ENCODE measurements around the gene WNT3. TPM values are rescaled to one million over a fixed set of nuclear protein-coding genes. Genes with fewer than 3 reads are reported as not detected.

WNT3 gene
- total RNA-seq, 1 experiment from 2014 or later: 6.1 TPM

DNA sequence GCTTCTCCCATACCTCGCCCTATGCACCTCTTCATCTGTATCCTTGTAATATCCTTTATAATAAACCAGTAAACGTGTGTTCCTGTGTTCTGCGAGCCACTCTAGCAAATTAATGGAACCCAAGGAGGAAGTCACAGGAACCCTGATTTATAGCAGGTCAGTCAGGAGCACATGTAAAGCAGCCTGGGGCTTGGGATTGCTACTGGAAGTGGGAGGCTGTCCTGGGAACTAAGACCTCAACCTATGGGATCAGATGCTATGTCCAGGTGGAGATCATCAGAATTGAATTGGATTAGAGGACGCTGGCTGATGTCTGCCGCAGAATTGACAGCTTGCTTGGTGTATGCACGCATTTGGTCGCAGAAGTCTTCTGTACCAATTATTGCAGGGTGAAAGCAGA lies 15.7 kb downstream of the WNT3 start:
- no peaks in the 10 kb centered on the region for H3K36me3 Mint-ChIP-seq (ENCODE audit: insufficient read depth, unreplicated experiment)
- H3K4me1 Mint-ChIP-seq (ENCODE audit: low read depth, unreplicated experiment): no peaks in the 10 kb centered on the region
- intact Hi-C loops (cut with micrococcal nuclease; ENCODE audit: unreplicated experiment): no loop called here
- CTCF ChIA-PET: no interaction called here
- DNase-seq: no peak
- H3K27me3 Mint-ChIP-seq (ENCODE audit: unreplicated experiment): peaks cover 29% of the 10 kb centered on the region
- H3K4me3 Mint-ChIP-seq (ENCODE audit: low read depth, unreplicated experiment): no peak overlapping the region
- H3K27ac Mint-ChIP-seq (ENCODE audit: unreplicated experiment): no peak overlapping the region
- TF ChIP-seq, protein P1, sequence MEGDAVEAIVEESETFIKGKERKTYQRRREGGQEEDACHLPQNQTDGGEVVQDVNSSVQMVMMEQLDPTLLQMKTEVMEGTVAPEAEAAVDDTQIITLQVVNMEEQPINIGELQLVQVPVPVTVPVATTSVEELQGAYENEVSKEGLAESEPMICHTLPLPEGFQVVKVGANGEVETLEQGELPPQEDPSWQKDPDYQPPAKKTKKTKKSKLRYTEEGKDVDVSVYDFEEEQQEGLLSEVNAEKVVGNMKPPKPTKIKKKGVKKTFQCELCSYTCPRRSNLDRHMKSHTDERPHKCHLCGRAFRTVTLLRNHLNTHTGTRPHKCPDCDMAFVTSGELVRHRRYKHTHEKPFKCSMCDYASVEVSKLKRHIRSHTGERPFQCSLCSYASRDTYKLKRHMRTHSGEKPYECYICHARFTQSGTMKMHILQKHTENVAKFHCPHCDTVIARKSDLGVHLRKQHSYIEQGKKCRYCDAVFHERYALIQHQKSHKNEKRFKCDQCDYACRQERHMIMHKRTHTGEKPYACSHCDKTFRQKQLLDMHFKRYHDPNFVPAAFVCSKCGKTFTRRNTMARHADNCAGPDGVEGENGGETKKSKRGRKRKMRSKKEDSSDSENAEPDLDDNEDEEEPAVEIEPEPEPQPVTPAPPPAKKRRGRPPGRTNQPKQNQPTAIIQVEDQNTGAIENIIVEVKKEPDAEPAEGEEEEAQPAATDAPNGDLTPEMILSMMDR (IDR thresholded peaks at IDR 0.05; ENCODE audit: unreplicated experiment): no peak
- no TSS peak for BruUV-seq (replicated peaks)
- peaks cover 5% of the 10 kb centered on the region for H3K9me3 Mint-ChIP-seq (ENCODE audit: low read depth, unreplicated experiment)

DNA sequence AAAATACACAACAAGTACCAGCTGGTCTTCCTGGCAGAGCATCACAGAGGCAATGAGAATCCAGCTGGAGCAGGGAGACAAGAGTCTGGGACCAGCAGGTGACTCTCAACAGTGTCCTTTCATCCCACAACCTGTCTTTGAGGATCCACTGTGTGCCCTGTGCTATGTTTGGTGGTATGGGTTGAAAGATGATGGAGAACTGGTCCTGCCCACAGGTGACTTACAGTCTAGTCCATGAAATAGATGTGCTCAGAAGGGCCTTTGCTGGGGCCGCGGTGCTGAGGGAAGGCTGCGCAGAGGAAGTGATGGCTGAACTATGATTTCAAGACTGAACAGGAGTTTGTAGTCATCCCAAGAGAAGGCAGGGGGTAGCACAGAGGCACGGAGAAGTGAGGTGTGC lies 17.9 kb downstream of the WNT3 start:
- no peak for DNase-seq
- no peak overlapping the region for H3K4me3 Mint-ChIP-seq (ENCODE audit: low read depth, unreplicated experiment)
- peaks cover 52% of the 10 kb centered on the region for H3K27me3 Mint-ChIP-seq (ENCODE audit: unreplicated experiment)
- BruUV-seq (replicated peaks): no TSS peak
- intact Hi-C loops (cut with micrococcal nuclease; ENCODE audit: unreplicated experiment): no loop called here
- no peaks in the 10 kb centered on the region for H3K36me3 Mint-ChIP-seq (ENCODE audit: insufficient read depth, unreplicated experiment)
- CTCF ChIA-PET: no interaction called here
- H3K9me3 Mint-ChIP-seq (ENCODE audit: low read depth, unreplicated experiment): peaks cover 5% of the 10 kb centered on the region
- H3K27ac Mint-ChIP-seq (ENCODE audit: unreplicated experiment): no peak overlapping the region
- TF ChIP-seq, protein P1 (IDR thresholded peaks at IDR 0.05; ENCODE audit: unreplicated experiment): no peak
- H3K4me1 Mint-ChIP-seq (ENCODE audit: low read depth, unreplicated experiment): peaks cover 6% of the 10 kb centered on the region

DNA sequence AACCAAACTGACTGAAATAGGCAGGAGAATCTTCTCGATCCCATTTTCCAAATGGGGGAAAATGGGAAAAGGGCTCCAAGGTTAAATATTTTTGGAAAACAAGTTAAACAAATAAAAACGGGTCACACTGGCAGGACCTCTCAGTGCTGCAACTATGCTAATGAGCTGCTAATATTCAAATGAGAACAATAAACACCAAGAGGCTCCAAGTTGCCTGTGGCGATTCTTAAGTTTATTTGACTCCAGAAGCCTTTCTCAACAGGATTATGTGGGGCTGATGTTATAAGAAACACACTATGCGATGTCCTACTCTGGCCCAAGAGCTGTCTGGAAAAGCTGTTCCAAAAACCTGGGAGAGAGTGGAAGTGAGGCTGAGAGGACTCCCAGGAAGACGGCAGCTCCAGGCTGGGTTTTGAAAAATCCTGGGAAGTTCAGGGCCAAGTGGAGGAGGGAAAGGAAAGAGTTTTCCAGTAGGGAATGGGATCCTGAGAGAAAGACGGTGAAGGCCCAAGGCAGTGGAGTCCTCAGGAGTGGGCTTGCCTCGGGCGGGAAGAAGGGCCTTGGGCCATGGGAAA lies 21.4 kb downstream of the WNT3 start:
- TF ChIP-seq, protein P1 (IDR thresholded peaks at IDR 0.05; ENCODE audit: unreplicated experiment): no peak
- no peak for DNase-seq
- Mint-ChIP-seq H3K4me1 (ENCODE audit: low read depth, unreplicated experiment) (peaks cover 12% of the 10 kb centered on the region), H3K4me3 (ENCODE audit: low read depth, unreplicated experiment) (no peak overlapping the region), H3K27me3 (ENCODE audit: unreplicated experiment) (peaks cover 79% of the 10 kb centered on the region), H3K36me3 (ENCODE audit: insufficient read depth, unreplicated experiment) (no peaks in the 10 kb centered on the region), H3K27ac (ENCODE audit: unreplicated experiment) (no peak overlapping the region), H3K9me3 (ENCODE audit: low read depth, unreplicated experiment) (no peaks in the 10 kb centered on the region)
- intact Hi-C loops (cut with micrococcal nuclease; ENCODE audit: unreplicated experiment): no loop called here
- no TSS peak for BruUV-seq (replicated peaks)
- CTCF ChIA-PET: interaction anchor here (0.9 to 1.2 kb wide), 2 partner anchors 12 kb away, joined by 3 to 5 read pairs; no protein-coding TSS in a partner anchor

DNA sequence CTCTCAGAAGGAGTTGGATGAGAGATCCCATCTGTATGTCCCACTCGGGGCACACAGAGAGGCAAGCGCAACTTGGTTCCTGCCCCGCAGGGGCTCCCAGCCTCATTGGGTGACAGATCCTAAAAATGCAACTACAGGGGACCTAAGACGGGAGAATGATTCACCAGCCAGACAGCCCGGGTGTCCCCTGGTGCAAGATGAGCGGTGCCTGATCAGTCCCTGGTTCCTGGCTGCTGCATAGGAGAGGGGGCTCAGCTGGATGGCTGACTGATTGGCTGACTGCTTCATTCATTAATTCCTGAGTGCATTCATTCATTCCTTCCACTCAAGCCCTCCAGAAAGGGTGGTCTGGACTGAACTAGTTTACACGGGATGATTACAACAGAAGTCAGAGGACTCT lies 22.0 kb downstream of the WNT3 start:
- no peak for DNase-seq
- peaks cover 82% of the 10 kb centered on the region for H3K27me3 Mint-ChIP-seq (ENCODE audit: unreplicated experiment)
- CTCF ChIA-PET: interaction anchor here (0.9 to 1.2 kb wide), 2 partner anchors 12 to 13 kb away, joined by 3 to 5 read pairs; no protein-coding TSS in a partner anchor
- H3K36me3 Mint-ChIP-seq (ENCODE audit: insufficient read depth, unreplicated experiment): no peaks in the 10 kb centered on the region
- no peaks in the 10 kb centered on the region for H3K9me3 Mint-ChIP-seq (ENCODE audit: low read depth, unreplicated experiment)
- TF ChIP-seq, protein P1 (IDR thresholded peaks at IDR 0.05; ENCODE audit: unreplicated experiment): no peak
- BruUV-seq (replicated peaks): no TSS peak
- H3K4me3 Mint-ChIP-seq (ENCODE audit: low read depth, unreplicated experiment): no peak overlapping the region
- intact Hi-C loops (cut with micrococcal nuclease; ENCODE audit: unreplicated experiment): no loop called here
- H3K4me1 Mint-ChIP-seq (ENCODE audit: low read depth, unreplicated experiment): peaks cover 12% of the 10 kb centered on the region
- H3K27ac Mint-ChIP-seq (ENCODE audit: unreplicated experiment): no peak overlapping the region
